ENCODE results near the gene UBE4B. TPM values are rescaled to one million over a fixed set of nuclear protein-coding genes. Genes with fewer than 3 reads are reported as not detected.
"Not testable (repeated sequence)": the region's sequence is repeated elsewhere in the genome, so short reads cannot be mapped to it uniquely, and the experiment has no call there.

UBE4B gene
- total and polyA plus RNA-seq, 2 of the 13 experiments (the other 11 are each of a cell fraction or from before 2014, with no cell fraction given): 15.2 to 24.8 TPM

DNA sequence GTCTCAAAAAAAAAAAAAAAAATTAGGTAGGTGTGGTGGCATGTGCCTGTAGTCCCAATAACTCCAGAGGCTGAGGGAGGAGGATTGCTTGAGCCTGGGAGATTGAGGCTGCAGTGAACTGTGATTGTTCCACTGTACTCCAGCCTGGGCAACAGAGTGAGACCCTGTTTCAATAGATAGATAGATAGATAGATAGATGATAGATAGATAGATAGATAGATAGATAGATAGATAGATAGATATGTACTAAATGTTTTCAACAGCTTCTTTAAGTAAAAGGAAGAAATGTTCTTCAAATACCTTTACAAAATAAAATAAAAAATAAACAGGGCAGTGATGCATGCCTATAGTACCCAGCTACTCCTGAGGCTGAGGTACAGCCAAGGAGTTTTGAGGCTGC lies 187.4 kb downstream of the UBE4B start:
- no peaks in the 10 kb centered on the region for H3K27me3 ChIP-seq (ENCODE audit: control insufficient read depth in 1 of 2, insufficient read depth in 2 of 2, low read length in 2 of 2)
- FAIRE-seq: no peak
- ChIA-PET POLR2A (interaction anchor here (2.5 kb wide), 1 partner anchor 10 kb away, joined by 6 read pairs; the partner anchor contains the start of gene KIF1B), CTCF (ENCODE audit: low intra/inter-chr PET ratio, low total read pairs) (no interaction called here)
- no peak overlapping the region for H3K4me2 ChIP-seq (ENCODE audit: low read depth, low read length)
- no peak overlapping the region for H2AFZ ChIP-seq (ENCODE audit: low read length)
- peaks cover 25% of the 10 kb centered on the region; the same call in 1 of the 2 replicates for H4K20me1 ChIP-seq (ENCODE audit: insufficient read depth, low read length)
- H3K9me3 ChIP-seq (ENCODE audit: low read length): no peaks in the 10 kb centered on the region
- H3K9ac ChIP-seq (ENCODE audit: insufficient read depth, low read depth, low read length): no peak overlapping the region
- no peaks in the 10 kb centered on the region; a peak in 1 of 5 replicates for H3K36me3 ChIP-seq (replicated peaks in 1 of 2; ENCODE audit: control insufficient read depth in 1 of 2, insufficient read depth in 2 of 2, low read length in 2 of 2)
- no peak for TF ChIP-seq IRF2 (CRISPR knock-in tag; IDR thresholded peaks at IDR 0.05)
- intact Hi-C loops (cut with micrococcal nuclease; ENCODE audit: unreplicated experiment) (no loop called here), in situ Hi-C loops (cut with HindIII; ENCODE audit: extremely low pct_ligation_motif_present, low pct_unique_long_range_greater_than_20kb) (no loop called here)
- no TSS peak for BruUV-seq (replicated peaks)
- no peak overlapping the region for H3K4me3 ChIP-seq (replicated peaks in 1 of 3; ENCODE audit: insufficient read depth in 1 of 3, low read depth in 2 of 3, low read length in 3 of 3)
- peaks cover 90% of the 10 kb centered on the region for H3K79me2 ChIP-seq (ENCODE audit: insufficient read depth, low read length)
- ATAC-seq: no peak
- no peak overlapping the region for H3K27ac ChIP-seq (ENCODE audit: extremely low read length, insufficient read depth, low read length)
- H3K4me1 ChIP-seq (ENCODE audit: insufficient read depth, low read length): peaks cover 39% of the 10 kb centered on the region
- no peak for DNase-seq (ENCODE audit: low spot score)

DNA sequence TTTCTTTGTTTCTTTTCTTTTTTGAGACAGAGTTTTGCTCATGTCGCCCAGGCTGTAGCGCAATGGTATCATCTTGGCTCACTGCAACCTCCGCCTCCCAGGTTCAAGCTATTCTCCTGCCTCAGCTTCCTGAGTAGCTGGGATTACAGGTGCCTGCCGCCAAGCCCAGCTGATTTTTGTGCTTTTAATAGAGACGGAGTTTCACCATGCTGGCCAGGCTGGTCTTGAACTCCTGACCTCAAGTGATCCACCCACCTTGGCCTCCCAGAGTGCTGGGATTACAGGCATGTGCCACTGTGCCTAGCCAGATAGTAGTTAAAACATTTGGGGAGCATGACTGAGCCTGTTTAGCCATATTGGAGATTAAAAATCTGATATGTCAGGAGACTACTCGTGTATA lies 187.9 kb downstream of the UBE4B start:
- H3K4me3 ChIP-seq (replicated peaks in 1 of 3; ENCODE audit: insufficient read depth in 1 of 3, low read depth in 2 of 3, low read length in 3 of 3); H3K27me3 ChIP-seq (ENCODE audit: control insufficient read depth in 1 of 2, insufficient read depth in 2 of 2, low read length in 2 of 2); FAIRE-seq; in situ Hi-C loops (cut with HindIII; ENCODE audit: extremely low pct_ligation_motif_present, low pct_unique_long_range_greater_than_20kb); ATAC-seq; H2AFZ ChIP-seq (ENCODE audit: low read length); H3K27ac ChIP-seq (ENCODE audit: extremely low read length, insufficient read depth, low read length); intact Hi-C loops (cut with micrococcal nuclease; ENCODE audit: unreplicated experiment); H3K9me3 ChIP-seq (ENCODE audit: low read length); H3K4me2 ChIP-seq (ENCODE audit: low read depth, low read length); DNase-seq (ENCODE audit: low spot score); BruUV-seq (replicated peaks); H3K9ac ChIP-seq (ENCODE audit: insufficient read depth, low read depth, low read length); H3K36me3 ChIP-seq (replicated peaks in 1 of 2; ENCODE audit: control insufficient read depth in 1 of 2, insufficient read depth in 2 of 2, low read length in 2 of 2); CTCF ChIA-PET (ENCODE audit: low intra/inter-chr PET ratio, low total read pairs): not testable (repeated sequence)
- POLR2A ChIA-PET: interaction anchor here (2.5 kb wide), 1 partner anchor 11 kb away, joined by 6 read pairs; the partner anchor contains the start of gene KIF1B
- H4K20me1 ChIP-seq (ENCODE audit: insufficient read depth, low read length): peaks cover 25% of the 10 kb centered on the region
- H3K4me1 ChIP-seq (ENCODE audit: insufficient read depth, low read length): peaks cover 36% of the 10 kb centered on the region
- WGBS (ENCODE audit: low lambda C conversion rate): 98% methylated on average over 6 of the region's 6 CpGs
- H3K79me2 ChIP-seq (ENCODE audit: insufficient read depth, low read length): peaks cover 90% of the 10 kb centered on the region

DNA sequence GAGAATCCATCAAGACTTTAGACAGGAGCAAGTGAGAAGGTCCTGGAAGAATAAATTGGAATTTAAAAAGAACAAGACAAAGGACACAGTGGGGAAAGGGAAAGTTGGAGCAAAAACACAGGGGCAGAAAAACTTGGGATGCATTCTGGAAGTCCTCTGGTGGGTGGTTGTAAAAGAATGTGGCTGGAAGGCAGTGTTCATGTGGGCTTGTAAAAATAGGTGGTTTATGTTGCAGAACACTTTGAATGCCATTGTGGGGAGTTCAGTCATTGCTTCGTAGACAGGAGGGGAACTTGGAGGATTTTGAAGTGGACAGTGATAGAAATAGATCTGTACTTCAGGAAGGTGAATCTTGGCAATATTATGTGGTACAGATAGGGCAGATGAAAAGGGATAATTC lies 192.8 kb downstream of the UBE4B start:
- ChIA-PET POLR2A (no interaction called here), CTCF (ENCODE audit: low intra/inter-chr PET ratio, low total read pairs) (no interaction called here)
- Histone ChIP-seq H3K79me2 (ENCODE audit: insufficient read depth, low read length) (peaks cover 88% of the 10 kb centered on the region), H3K27me3 (ENCODE audit: control insufficient read depth in 1 of 2, insufficient read depth in 2 of 2, low read length in 2 of 2) (no peaks in the 10 kb centered on the region), H3K27ac (ENCODE audit: extremely low read length, insufficient read depth, low read length) (no peak overlapping the region), H3K36me3 (replicated peaks in 1 of 2; ENCODE audit: control insufficient read depth in 1 of 2, insufficient read depth in 2 of 2, low read length in 2 of 2) (no peaks in the 10 kb centered on the region; a peak in 1 of 5 replicates), H4K20me1 (ENCODE audit: insufficient read depth, low read length) (peaks cover 31% of the 10 kb centered on the region), H3K4me2 (ENCODE audit: low read depth, low read length) (no peak overlapping the region), H3K4me3 (replicated peaks in 1 of 3; ENCODE audit: insufficient read depth in 1 of 3, low read depth in 2 of 3, low read length in 3 of 3) (no peak overlapping the region), H2AFZ (ENCODE audit: low read length) (no peak overlapping the region), H3K9ac (ENCODE audit: insufficient read depth, low read depth, low read length) (no peak overlapping the region), H3K4me1 (ENCODE audit: insufficient read depth, low read length) (peaks cover 43% of the 10 kb centered on the region), H3K9me3 (ENCODE audit: low read length) (no peaks in the 10 kb centered on the region)
- DNase-seq (ENCODE audit: low spot score) (no peak), FAIRE-seq (no peak), ATAC-seq (no peak)
- intact Hi-C loops (cut with micrococcal nuclease; ENCODE audit: unreplicated experiment) (no loop called here), in situ Hi-C loops (cut with HindIII; ENCODE audit: extremely low pct_ligation_motif_present, low pct_unique_long_range_greater_than_20kb) (no loop called here)
- WGBS (ENCODE audit: low lambda C conversion rate): 94% methylated on average over 1 of the region's 1 CpG
- no TSS peak for BruUV-seq (replicated peaks)
- TF ChIP-seq, protein P1, sequence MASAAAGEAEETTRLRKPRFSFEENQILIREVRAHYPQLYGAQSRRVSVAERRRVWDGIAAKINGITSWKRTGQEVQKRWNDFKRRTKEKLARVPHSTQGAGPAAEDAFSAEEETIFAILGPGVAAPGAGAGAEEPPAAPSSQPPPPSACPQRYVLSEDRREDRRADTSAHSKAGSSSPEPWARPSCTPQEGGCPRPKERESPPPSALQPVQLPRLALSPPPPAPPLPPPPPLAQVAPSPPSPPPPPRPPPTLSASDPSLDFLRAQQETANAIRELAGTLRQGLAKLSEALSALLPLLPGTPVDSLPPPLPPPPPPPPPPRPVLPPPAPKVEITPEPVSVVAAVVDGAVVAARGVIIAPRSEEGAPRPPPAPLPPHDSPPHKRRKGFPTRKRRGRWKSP (CRISPR knock-in tag; IDR thresholded peaks at IDR 0.05): no peak
- TF ChIP-seq, protein P2, sequence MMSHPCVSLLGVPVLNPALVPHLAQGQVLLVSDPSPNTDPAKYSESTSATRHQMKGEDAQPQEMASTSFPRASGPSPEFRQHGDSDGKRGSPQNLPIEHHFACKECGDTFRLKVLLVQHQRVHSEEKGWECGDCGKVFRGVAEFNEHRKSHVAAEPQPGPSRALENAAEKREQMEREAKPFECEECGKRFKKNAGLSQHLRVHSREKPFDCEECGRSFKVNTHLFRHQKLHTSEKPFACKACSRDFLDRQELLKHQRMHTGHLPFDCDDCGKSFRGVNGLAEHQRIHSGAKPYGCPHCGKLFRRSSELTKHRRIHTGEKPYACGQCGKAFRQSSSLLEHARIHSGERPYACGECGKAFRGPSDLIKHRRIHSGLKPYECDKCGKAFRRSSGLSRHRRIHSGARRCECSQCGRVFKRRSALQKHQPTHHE (CRISPR knock-in tag; IDR thresholded peaks at IDR 0.05; ENCODE audit: borderline replicate concordance): no peak
- TF ChIP-seq, protein P3, sequence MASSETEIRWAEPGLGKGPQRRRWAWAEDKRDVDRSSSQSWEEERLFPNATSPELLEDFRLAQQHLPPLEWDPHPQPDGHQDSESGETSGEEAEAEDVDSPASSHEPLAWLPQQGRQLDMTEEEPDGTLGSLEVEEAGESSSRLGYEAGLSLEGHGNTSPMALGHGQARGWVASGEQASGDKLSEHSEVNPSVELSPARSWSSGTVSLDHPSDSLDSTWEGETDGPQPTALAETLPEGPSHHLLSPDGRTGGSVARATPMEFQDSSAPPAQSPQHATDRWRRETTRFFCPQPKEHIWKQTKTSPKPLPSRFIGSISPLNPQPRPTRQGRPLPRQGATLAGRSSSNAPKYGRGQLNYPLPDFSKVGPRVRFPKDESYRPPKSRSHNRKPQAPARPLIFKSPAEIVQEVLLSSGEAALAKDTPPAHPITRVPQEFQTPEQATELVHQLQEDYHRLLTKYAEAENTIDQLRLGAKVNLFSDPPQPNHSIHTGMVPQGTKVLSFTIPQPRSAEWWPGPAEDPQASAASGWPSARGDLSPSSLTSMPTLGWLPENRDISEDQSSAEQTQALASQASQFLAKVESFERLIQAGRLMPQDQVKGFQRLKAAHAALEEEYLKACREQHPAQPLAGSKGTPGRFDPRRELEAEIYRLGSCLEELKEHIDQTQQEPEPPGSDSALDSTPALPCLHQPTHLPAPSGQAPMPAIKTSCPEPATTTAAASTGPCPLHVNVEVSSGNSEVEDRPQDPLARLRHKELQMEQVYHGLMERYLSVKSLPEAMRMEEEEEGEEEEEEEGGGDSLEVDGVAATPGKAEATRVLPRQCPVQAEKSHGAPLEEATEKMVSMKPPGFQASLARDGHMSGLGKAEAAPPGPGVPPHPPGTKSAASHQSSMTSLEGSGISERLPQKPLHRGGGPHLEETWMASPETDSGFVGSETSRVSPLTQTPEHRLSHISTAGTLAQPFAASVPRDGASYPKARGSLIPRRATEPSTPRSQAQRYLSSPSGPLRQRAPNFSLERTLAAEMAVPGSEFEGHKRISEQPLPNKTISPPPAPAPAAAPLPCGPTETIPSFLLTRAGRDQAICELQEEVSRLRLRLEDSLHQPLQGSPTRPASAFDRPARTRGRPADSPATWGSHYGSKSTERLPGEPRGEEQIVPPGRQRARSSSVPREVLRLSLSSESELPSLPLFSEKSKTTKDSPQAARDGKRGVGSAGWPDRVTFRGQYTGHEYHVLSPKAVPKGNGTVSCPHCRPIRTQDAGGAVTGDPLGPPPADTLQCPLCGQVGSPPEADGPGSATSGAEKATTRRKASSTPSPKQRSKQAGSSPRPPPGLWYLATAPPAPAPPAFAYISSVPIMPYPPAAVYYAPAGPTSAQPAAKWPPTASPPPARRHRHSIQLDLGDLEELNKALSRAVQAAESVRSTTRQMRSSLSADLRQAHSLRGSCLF (CRISPR knock-in tag; IDR thresholded peaks at IDR 0.05; ENCODE audit: borderline replicate concordance): no peak

Measured in HepG2 (cell line).